Left ventricle myocardium inferior (tissue), 1 donor: ENCODE results near the gene NTRK3. TPM values are rescaled to one million over a fixed set of nuclear protein-coding genes. Genes with fewer than 3 reads are reported as not detected.

Experiments
- DNase-seq: peaks from one replicate; pipeline ENCODE4 v3.0.0-alpha.2; 2020
- H3K27ac ChIP-seq: fragments of 200-600 bp; replicated peaks from 2 replicates; pipeline ENCODE4 v1.8.0; 2021
- H3K27me3 ChIP-seq: fragments of 200-600 bp; 2 replicates; pipeline ENCODE4 v1.8.0; 2021; ENCODE audit warnings: low read depth
- H3K36me3 ChIP-seq: fragments of 200-600 bp; 2 replicates; pipeline ENCODE4 v1.8.0; 2021
- H3K4me1 ChIP-seq: fragments of 200-600 bp; 2 replicates; pipeline ENCODE4 v1.8.0; 2021
- H3K4me3 ChIP-seq: fragments of 200-600 bp; 2 replicates; pipeline ENCODE4 v1.8.0; 2021; ENCODE audit warnings: mild to moderate bottlenecking, moderate library complexity
- H3K9me3 ChIP-seq: fragments of 200-600 bp; replicated peaks from 2 replicates; pipeline ENCODE4 v1.8.0; 2021
- CTCF ChIP-seq: fragments of 200-600 bp; IDR thresholded peaks from 2 replicates; pipeline ENCODE4 v1.8.0; 2021; ENCODE audit warnings: antibody characterized with exemption, mild to moderate bottlenecking, borderline replicate concordance
- intact Hi-C: fragments of 100-400 bp; cut with micrococcal nuclease; formaldehyde crosslinking; loops from one replicate; pipeline ENCODE4 v1.11.0; 2022
- total RNA-seq: library from RNA; stranded (reverse); fragmentation: NEBNext Ultra II Directional; extraction: Animal tissue kit (Norgen Biotek cat#: 25700); gene quantifications from one replicate; pipeline ENCODE4 v1.2.1, GENCODE V29; 2021
- donor health status: DM: no; HTN: yes; CAD: no; lungs with severe emphysema.

NTRK3 gene
- total RNA-seq, 1 donor from 2014 or later: 1.6 TPM

GRCh38 chr15:88057836-88058235 is 198.7 kb downstream of the NTRK3 start:
- Histone ChIP-seq H3K27me3 (peaks cover 12% of the 10 kb centered on the region), H3K36me3 (no peaks in the 10 kb centered on the region), H3K4me3 (no peak overlapping the region), H3K9me3 (no peaks in the 10 kb centered on the region), H3K4me1 (no peaks in the 10 kb centered on the region), H3K27ac (no peak overlapping the region)
- no peak for DNase-seq
- intact Hi-C loops: no loop called here
- TF ChIP-seq CTCF: no peak

GRCh38 chr15:88049506-88049905 is 207.0 kb downstream of the NTRK3 start:
- TF ChIP-seq CTCF: no peak
- Histone ChIP-seq H3K4me3 (no peak overlapping the region), H3K9me3 (no peaks in the 10 kb centered on the region), H3K27ac (no peak overlapping the region), H3K27me3 (peaks cover 1% of the 10 kb centered on the region), H3K36me3 (no peaks in the 10 kb centered on the region), H3K4me1 (peaks cover 6% of the 10 kb centered on the region)
- DNase-seq: no peak
- intact Hi-C loops: no loop called here

- Histone ChIP-seq H3K4me1 (peaks cover 6% of the 10 kb centered on the region), H3K27ac (no peak overlapping the region), H3K9me3 (no peaks in the 10 kb centered on the region), H3K36me3 (no peaks in the 10 kb centered on the region), H3K4me3 (no peak overlapping the region), H3K27me3 (no peaks in the 10 kb centered on the region)
- intact Hi-C loops: no loop called here
- DNase-seq: no peak
- TF ChIP-seq CTCF: no peak
Observed at GRCh38 chr15:88048755-88049154, 207.8 kb downstream of the NTRK3 start.

- no peaks in the 10 kb centered on the region for H3K36me3 ChIP-seq
- peaks cover 6% of the 10 kb centered on the region for H3K4me1 ChIP-seq
- H3K9me3 ChIP-seq: no peaks in the 10 kb centered on the region
- no peaks in the 10 kb centered on the region for H3K27me3 ChIP-seq
- DNase-seq: no peak
- TF ChIP-seq CTCF: no peak
- no peak overlapping the region for H3K27ac ChIP-seq
- H3K4me3 ChIP-seq: no peak overlapping the region
- intact Hi-C loops: no loop called here
Observed at GRCh38 chr15:88048237-88048636, 208.3 kb downstream of the NTRK3 start.

GRCh38 chr15:88046576-88047129 is 209.9 kb downstream of the NTRK3 start:
- no peak overlapping the region for H3K4me3 ChIP-seq

More at GRCh38 chr15:88046576-88047129, 209.9 kb downstream of the NTRK3 start:
- Histone ChIP-seq H3K27ac (no peak overlapping the region), H3K36me3 (no peaks in the 10 kb centered on the region), H3K9me3 (no peaks in the 10 kb centered on the region), H3K27me3 (no peaks in the 10 kb centered on the region), H3K4me1 (peaks cover 6% of the 10 kb centered on the region)
- no peak for TF ChIP-seq CTCF
- DNase-seq: no peak
- intact Hi-C loops: no loop called here
